Measurements from ENCODE around the gene FAM76B.

DNA sequence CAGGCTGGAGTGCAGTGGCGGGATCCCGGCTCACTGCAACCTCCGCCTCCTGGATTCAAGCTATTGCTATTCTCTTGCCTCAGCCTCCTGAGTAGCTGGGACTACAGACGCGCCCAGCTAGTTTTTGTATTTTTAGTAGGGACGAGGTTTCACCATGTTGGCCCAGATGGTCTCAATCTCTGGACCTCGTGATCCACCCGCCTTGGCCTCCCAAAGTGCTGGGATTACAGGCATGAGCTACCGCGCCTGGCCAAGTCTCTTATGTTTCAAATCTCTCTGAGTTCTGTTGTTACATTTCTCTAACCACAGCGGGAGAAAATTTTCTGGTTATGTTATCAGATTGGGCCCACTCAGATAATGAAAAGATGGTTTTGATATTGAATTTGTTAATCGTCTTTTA, 10.9 kb upstream of the FAM76B start:
- TF ChIP-seq, protein P1, sequence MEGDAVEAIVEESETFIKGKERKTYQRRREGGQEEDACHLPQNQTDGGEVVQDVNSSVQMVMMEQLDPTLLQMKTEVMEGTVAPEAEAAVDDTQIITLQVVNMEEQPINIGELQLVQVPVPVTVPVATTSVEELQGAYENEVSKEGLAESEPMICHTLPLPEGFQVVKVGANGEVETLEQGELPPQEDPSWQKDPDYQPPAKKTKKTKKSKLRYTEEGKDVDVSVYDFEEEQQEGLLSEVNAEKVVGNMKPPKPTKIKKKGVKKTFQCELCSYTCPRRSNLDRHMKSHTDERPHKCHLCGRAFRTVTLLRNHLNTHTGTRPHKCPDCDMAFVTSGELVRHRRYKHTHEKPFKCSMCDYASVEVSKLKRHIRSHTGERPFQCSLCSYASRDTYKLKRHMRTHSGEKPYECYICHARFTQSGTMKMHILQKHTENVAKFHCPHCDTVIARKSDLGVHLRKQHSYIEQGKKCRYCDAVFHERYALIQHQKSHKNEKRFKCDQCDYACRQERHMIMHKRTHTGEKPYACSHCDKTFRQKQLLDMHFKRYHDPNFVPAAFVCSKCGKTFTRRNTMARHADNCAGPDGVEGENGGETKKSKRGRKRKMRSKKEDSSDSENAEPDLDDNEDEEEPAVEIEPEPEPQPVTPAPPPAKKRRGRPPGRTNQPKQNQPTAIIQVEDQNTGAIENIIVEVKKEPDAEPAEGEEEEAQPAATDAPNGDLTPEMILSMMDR (IDR thresholded peaks at IDR 0.05; ENCODE audit: low read depth, low read length) = no peak
- no peak for TF ChIP-seq POLR2A (IDR thresholded peaks at IDR 0.05; ENCODE audit: extremely low read depth, insufficient read length)
